ENCODE results near the gene CTDP1. TPM values are rescaled to one million over a fixed set of nuclear protein-coding genes. Genes with fewer than 3 reads are reported as not detected.

Gene CTDP1
- total and polyA plus RNA-seq, 2 experiments from 2014 or later: 20.4 to 20.6 TPM

GRCh38 chr18:79772865-79773696, 93.5 kb downstream of the CTDP1 start:
- H3K27ac ChIP-seq: no peak overlapping the region
- no peaks in the 10 kb centered on the region for H4K20me1 ChIP-seq (ENCODE audit: insufficient read depth, poor library complexity, severe bottlenecking)
- H3K36me3 ChIP-seq (replicated peaks; ENCODE audit: insufficient read depth, low read depth): no peaks in the 10 kb centered on the region
- no peak overlapping the region for H3K4me3 ChIP-seq
- H3K27me3 ChIP-seq: no peaks in the 10 kb centered on the region
- WGBS (ENCODE audit: low lambda C conversion rate, missing lambda C conversion rate): 92% methylated on average over 31 of the region's 31 CpGs
- no peaks in the 10 kb centered on the region for H3K9me3 ChIP-seq (ENCODE audit: low read depth)
- H3K4me2 ChIP-seq: no peak overlapping the region
- H3K9me2 ChIP-seq (replicated peaks; ENCODE audit: insufficient read depth): no peaks in the 10 kb centered on the region
- no peaks in the 10 kb centered on the region for H3K4me1 ChIP-seq (ENCODE audit: insufficient read depth)
- DNase-seq (ENCODE audit: low spot score): no peak
- no peaks in the 10 kb centered on the region for H3K79me2 ChIP-seq
- no peak overlapping the region for H2AFZ ChIP-seq
- TF ChIP-seq EZH2 (IDR thresholded peaks at IDR 0.05; ENCODE audit: borderline replicate concordance): no peak
- no peak for TF ChIP-seq EZH2phosphoT487 (IDR thresholded peaks at IDR 0.05; ENCODE audit: low read depth, severe bottlenecking, unreplicated experiment)

GRCh38 chr18:79774111-79774510, 94.5 kb downstream of the CTDP1 start:
- H3K27me3 ChIP-seq: no peaks in the 10 kb centered on the region
- no peaks in the 10 kb centered on the region for H4K20me1 ChIP-seq (ENCODE audit: insufficient read depth, poor library complexity, severe bottlenecking)
- H3K27ac ChIP-seq: no peak overlapping the region
- H3K9me2 ChIP-seq (replicated peaks; ENCODE audit: insufficient read depth): no peaks in the 10 kb centered on the region
- TF ChIP-seq EZH2 (IDR thresholded peaks at IDR 0.05; ENCODE audit: borderline replicate concordance) (no peak), EZH2phosphoT487 (IDR thresholded peaks at IDR 0.05; ENCODE audit: low read depth, severe bottlenecking, unreplicated experiment) (no peak), CTCF (IDR thresholded peaks at IDR 0.05; ENCODE audit: poor library complexity) (no peak)
- no peak overlapping the region for H3K4me3 ChIP-seq
- no peaks in the 10 kb centered on the region for H3K9me3 ChIP-seq (ENCODE audit: low read depth)
- no peak for DNase-seq (ENCODE audit: low spot score)
- H3K4me2 ChIP-seq: no peak overlapping the region
- H3K36me3 ChIP-seq (replicated peaks; ENCODE audit: insufficient read depth, low read depth): no peaks in the 10 kb centered on the region
- H2AFZ ChIP-seq: no peak overlapping the region
- no peaks in the 10 kb centered on the region for H3K79me2 ChIP-seq
- H3K4me1 ChIP-seq (ENCODE audit: insufficient read depth): no peaks in the 10 kb centered on the region
- 91% methylated on average over 18 of the region's 18 CpGs for WGBS (ENCODE audit: low lambda C conversion rate, missing lambda C conversion rate)

GRCh38 chr18:79775441-79776221, 96.0 kb downstream of the CTDP1 start:
- DNase-seq (ENCODE audit: low spot score): no peak
- TF ChIP-seq EZH2 (IDR thresholded peaks at IDR 0.05; ENCODE audit: borderline replicate concordance) (no peak), EZH2phosphoT487 (IDR thresholded peaks at IDR 0.05; ENCODE audit: low read depth, severe bottlenecking, unreplicated experiment) (no peak)
- Histone ChIP-seq H3K4me3 (no peak overlapping the region), H3K4me1 (ENCODE audit: insufficient read depth) (no peaks in the 10 kb centered on the region), H2AFZ (no peak overlapping the region), H3K36me3 (replicated peaks; ENCODE audit: insufficient read depth, low read depth) (no peaks in the 10 kb centered on the region), H3K79me2 (no peaks in the 10 kb centered on the region), H3K4me2 (no peak overlapping the region), H4K20me1 (ENCODE audit: insufficient read depth, poor library complexity, severe bottlenecking) (no peaks in the 10 kb centered on the region), H3K27me3 (no peaks in the 10 kb centered on the region), H3K27ac (no peak overlapping the region), H3K9me3 (ENCODE audit: low read depth) (no peaks in the 10 kb centered on the region), H3K9me2 (replicated peaks; ENCODE audit: insufficient read depth) (no peaks in the 10 kb centered on the region)
- 87% methylated on average over 34 of the region's 35 CpGs for WGBS (ENCODE audit: low lambda C conversion rate, missing lambda C conversion rate)

GRCh38 chr18:79776674-79777073, 97.1 kb downstream of the CTDP1 start:
- no peak for TF ChIP-seq EZH2 (IDR thresholded peaks at IDR 0.05; ENCODE audit: borderline replicate concordance)
- TF ChIP-seq CTCF (IDR thresholded peaks at IDR 0.05; ENCODE audit: poor library complexity): no peak
- no peak for TF ChIP-seq EZH2phosphoT487 (IDR thresholded peaks at IDR 0.05; ENCODE audit: low read depth, severe bottlenecking, unreplicated experiment)
- no peak overlapping the region for H3K4me2 ChIP-seq
- H4K20me1 ChIP-seq (ENCODE audit: insufficient read depth, poor library complexity, severe bottlenecking): no peaks in the 10 kb centered on the region
- H3K4me1 ChIP-seq (ENCODE audit: insufficient read depth): no peaks in the 10 kb centered on the region
- H3K9me2 ChIP-seq (replicated peaks; ENCODE audit: insufficient read depth): no peaks in the 10 kb centered on the region
- DNase-seq (ENCODE audit: low spot score): no peak
- H2AFZ ChIP-seq: no peak overlapping the region
- H3K27ac ChIP-seq: no peak overlapping the region
- no peaks in the 10 kb centered on the region for H3K27me3 ChIP-seq
- H3K4me3 ChIP-seq: no peak overlapping the region
- H3K36me3 ChIP-seq (replicated peaks; ENCODE audit: insufficient read depth, low read depth): no peaks in the 10 kb centered on the region
- H3K9me3 ChIP-seq (ENCODE audit: low read depth): no peaks in the 10 kb centered on the region
- H3K79me2 ChIP-seq: no peaks in the 10 kb centered on the region
- 93% methylated on average over 2 of the region's 2 CpGs for WGBS (ENCODE audit: low lambda C conversion rate, missing lambda C conversion rate)

Data from hepatocyte (in vitro differentiated cells).